GM18867 (cell line): Measurements from ENCODE around the gene RRM2.

ENCODE experiments used
- ATAC-seq: cut with Tn5 transposase; IDR thresholded peaks from one replicate; pipeline ENCODE4 v1.9.1; 2021; ENCODE audit warnings: mild to moderate bottlenecking, moderate library complexity; ENCODE audit not compliant: unreplicated experiment

RRM2 gene

GRCh38 chr2:10122500-10123280, at the start of gene RRM2:
Gene RRM2 (plus strand): TSS chr2:10122739. CDS start chr2:10122799, 60 bp downstream.
- peak; percentile 71 for ATAC-seq

GRCh38 chr2:10073706-10074105, 48.8 kb upstream of the RRM2 start:
- ATAC-seq = no peak

- no peak for ATAC-seq
Measured at GRCh38 chr2:10075101-10075500, 47.4 kb upstream of the RRM2 start.

GRCh38 chr2:10075571-10076209, 46.8 kb upstream of the RRM2 start:
- no peak for ATAC-seq

GRCh38 chr2:10076511-10076910, 46.0 kb upstream of the RRM2 start:
- ATAC-seq = no peak

GRCh38 chr2:10076988-10077527, 45.5 kb upstream of the RRM2 start:
- no peak for ATAC-seq

- no peak for ATAC-seq
Measured at GRCh38 chr2:10078001-10078400, 44.5 kb upstream of the RRM2 start.

- ATAC-seq = no peak
Measured at GRCh38 chr2:10078704-10079265, 43.8 kb upstream of the RRM2 start.

- ATAC-seq = peak; percentile 12
Measured at GRCh38 chr2:10079266-10079869, 43.2 kb upstream of the RRM2 start.

GRCh38 chr2:10079870-10080535, 42.5 kb upstream of the RRM2 start, which contains the start of gene CYS1:
Gene CYS1 (minus strand): TSS chr2:10080411. CDS start chr2:10080223, 188 bp downstream.
- ATAC-seq = peak; percentile 29

- ATAC-seq = peak; percentile 11
Measured at GRCh38 chr2:10080536-10081304, 41.8 kb upstream of the RRM2 start.

GRCh38 chr2:10083046-10083445, 39.5 kb upstream of the RRM2 start:
- no peak for ATAC-seq

GRCh38 chr2:10083692-10084211, 38.8 kb upstream of the RRM2 start:
- peak; percentile 40 for ATAC-seq

GRCh38 chr2:10084223-10084865, 38.2 kb upstream of the RRM2 start:
- ATAC-seq = peak; percentile 7

- ATAC-seq = no peak
Measured at GRCh38 chr2:10085043-10085667, 37.4 kb upstream of the RRM2 start.

GRCh38 chr2:10085668-10086059, 36.9 kb upstream of the RRM2 start:
- no peak for ATAC-seq

- no peak for ATAC-seq
Measured at GRCh38 chr2:10086950-10087349, 35.6 kb upstream of the RRM2 start.

- ATAC-seq = no peak
Measured at GRCh38 chr2:10087360-10087759, 35.2 kb upstream of the RRM2 start.
